Activated naive CD4-positive, alpha-beta T cell (primary cell): Measurements from ENCODE around the gene SLC13A3.

Source experiments
- DNase-seq, 4 experiments: peaks; one replicate each; lab custom pipeline; 2025; lab: John Stamatoyannopoulos, UW

The SLC13A3 gene

GRCh38 chr20:46555370-46555956, 95.8 kb downstream of the SLC13A3 start:
- no peak for DNase-seq

DNA sequence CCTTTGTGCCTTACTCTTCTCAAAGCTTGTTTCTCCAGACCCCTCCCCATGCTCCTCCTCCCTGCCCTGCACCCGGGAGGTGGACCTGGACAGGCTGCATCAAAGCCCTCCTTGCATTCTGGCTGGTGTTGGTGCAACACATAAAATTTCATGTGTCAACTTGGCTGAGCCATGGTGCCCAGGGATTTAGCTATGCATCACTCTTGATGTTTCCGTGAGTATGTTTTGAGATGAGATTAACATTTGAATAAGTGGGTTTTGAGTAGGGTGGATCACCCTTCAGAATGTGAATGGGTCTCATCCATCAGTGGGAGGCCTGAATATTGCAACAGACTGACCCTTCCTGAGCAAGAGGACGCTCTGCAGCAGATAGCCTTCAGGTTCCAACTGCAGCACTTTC, 96.4 kb downstream of the SLC13A3 start:
- DNase-seq = no peak

DNA sequence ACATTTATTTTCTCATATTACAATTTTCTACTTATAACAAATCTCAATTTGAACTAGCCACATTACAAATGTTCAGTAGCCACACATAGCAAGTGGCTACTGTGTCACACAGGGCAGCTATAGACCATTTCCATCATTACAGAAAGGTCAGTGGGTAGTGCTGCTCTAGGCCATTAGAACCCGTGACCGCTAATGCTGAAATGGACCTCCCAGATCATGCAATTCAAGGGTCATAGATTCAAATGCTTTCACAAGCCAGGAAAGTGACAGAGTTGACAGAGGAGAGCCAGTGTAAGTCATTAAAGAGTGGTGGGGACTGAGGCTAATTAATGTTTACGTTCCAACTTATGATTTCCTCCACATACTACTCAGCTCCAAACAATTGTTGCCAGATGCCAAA, 97.3 kb downstream of the SLC13A3 start:
- no peak for DNase-seq

- DNase-seq = no peak
Measured at GRCh38 chr20:46552460-46553420, 98.5 kb downstream of the SLC13A3 start.

- DNase-seq = no peak
Measured at GRCh38 chr20:46551522-46552381, 99.5 kb downstream of the SLC13A3 start.

DNA sequence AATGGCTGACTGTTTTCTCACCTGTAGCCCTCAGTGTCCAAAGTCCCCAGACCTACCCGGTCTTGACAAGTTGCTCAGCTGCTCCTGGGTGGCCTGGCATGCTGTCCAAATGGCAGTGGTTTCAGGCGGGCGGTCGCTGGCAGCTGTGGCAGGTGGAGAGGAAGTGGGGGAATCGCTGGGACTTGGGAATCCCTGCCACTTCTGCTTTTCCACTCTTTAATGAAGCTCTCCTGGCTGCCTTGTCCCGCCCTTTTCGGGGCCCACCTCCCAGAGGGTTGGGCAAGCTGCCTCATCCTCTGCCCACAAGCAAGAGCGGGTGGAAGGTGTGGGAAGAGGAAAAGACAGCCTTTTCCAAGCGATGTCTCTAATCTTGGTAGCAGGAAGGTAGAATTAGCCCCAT, 100.8 kb downstream of the SLC13A3 start, which contains the start of gene OCSTAMP:
TSS of gene OCSTAMP (minus strand) at position 194 of the 400 bp plus-strand sequence. CDS start at position 100, 94 bp downstream.
- no peak for DNase-seq

- DNase-seq = no peak
Measured at GRCh38 chr20:46549188-46549972, 101.9 kb downstream of the SLC13A3 start.

DNA sequence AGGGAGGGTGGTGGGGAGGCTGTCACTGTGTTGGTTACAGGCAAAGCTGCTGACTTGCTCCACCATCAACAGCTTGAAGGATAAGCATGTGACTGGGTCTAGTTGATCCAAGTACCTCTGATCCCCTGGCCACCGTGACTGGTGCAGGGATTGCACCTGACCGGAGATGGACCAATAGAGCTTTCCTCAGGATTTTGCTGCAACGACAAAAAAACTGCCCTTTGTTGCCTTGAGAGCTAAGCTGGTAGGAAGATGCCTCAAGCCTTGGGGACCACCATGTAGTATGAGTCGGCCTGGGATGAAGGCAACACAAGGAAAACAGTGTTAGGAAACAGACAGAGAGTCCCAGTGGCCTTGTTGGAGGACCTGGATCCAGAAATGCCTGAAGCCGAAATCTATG, 102.6 kb downstream of the SLC13A3 start:
- DNase-seq = no peak

GRCh38 chr20:46547995-46548394, 103.3 kb downstream of the SLC13A3 start:
- no peak for DNase-seq

GRCh38 chr20:46546936-46547335, 104.3 kb downstream of the SLC13A3 start:
- no peak for DNase-seq

DNA sequence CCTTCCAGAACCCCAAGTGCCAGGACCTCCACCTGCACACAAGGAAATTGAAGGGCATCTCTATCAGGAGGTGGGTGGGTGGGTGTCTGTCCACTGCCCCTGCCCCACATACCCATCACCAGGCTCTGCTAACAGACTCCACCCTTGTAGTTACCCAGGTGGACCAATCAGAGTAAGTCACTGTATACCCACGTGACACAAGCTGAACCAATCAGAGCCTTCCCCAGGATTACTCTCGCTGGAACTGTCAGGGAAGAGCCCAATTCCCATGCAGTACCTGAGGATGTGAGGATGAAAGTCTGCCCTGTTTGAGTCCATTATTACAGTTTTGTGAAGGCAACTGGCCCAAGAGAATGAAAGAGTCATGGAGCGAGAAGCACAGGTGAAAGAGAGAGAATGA, 105.0 kb downstream of the SLC13A3 start:
- no peak for DNase-seq

DNA sequence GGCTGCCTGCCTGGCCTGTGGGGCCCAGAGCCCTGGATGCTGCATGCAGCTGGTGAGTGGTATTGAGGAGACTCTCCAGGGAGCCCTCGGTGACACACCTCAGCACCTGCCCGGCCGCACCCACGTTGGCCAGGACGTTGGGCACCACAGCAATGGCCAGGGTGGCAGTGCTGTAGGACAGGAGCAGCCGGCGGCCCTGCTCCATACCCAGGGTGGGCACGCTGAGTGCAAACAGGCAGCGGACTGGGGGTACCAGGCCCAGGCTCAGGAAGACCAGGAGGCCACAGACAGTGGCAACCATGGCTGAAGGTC, 105.5 kb downstream of the SLC13A3 start:
- no peak for DNase-seq

DNA sequence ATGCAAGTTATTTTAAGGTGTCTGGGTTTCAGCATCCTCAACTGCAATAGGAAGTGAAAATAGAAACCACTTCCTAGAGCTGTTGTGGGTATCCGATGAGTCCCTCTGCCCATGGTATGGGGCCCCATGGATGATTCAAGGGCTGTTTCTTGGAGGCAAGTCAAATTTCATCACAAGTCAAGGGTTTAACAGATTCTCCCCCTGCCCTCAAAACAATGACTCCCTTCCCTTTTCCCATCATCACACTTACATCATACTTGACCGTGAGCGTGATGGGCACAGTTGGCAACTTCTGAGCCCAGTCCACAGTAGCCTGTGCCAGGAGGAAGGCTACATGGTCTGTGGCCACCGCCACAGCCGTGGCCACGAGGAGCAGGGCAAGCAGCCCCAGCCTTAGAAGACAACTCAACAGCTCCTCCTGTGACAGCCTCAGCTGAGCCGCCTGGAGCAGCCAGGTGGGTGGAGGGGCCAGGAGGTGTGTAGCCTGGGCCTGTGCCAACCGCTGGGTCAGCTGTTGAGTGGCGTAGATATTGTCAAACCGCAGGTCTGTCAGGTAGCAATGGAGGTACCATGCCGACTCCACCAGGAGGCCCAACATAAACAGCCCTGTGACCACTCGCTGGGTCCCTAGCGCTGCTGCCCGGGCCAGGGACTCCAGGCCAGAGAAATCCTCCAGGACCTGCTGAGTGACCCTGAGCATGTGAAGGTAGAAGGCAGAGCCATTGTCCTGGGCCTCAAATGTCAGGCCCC, 106.0 kb downstream of the SLC13A3 start:
- no peak for DNase-seq

- DNase-seq = no peak
Measured at GRCh38 chr20:46544576-46544975, 106.7 kb downstream of the SLC13A3 start.

GRCh38 chr20:46543959-46544358, 107.3 kb downstream of the SLC13A3 start:
- DNase-seq = no peak

- DNase-seq = no peak
Measured at GRCh38 chr20:46543033-46543432, 108.2 kb downstream of the SLC13A3 start.

DNA sequence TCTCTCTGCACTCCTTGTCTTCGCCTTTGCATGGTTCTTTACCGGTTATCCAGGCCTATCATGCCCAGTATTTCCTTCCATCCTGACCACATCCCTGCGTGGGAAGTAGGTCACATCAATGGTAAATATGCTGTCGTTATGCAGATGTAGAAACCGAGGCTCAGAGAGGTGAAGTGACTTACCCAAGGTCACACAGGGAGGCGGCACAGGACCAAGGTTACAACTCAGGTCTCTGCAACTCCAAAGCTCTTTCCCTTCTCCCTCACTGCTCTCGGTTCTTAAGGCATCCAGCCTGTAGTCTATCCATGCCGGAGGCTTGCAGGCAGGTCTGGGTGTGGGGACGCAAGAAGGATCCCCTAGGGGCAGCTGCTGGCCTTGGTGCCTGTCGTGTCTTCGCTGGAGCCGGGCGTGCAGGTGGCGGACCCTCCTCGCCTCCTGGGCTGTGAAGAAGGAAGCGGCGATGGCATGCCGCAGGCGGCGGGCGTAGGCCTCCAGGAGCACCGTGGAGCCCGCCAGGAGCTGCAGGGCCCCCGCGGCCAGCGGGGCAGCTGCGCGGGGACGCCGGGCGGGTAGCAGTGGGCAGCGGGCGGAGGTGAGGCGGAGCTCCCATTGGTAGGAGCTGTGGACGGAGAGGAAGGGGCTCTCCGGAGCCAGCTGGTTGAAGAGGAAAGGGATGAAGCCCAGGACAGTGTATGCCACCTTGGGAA, 109.9 kb downstream of the SLC13A3 start:
- no peak for DNase-seq

DNA sequence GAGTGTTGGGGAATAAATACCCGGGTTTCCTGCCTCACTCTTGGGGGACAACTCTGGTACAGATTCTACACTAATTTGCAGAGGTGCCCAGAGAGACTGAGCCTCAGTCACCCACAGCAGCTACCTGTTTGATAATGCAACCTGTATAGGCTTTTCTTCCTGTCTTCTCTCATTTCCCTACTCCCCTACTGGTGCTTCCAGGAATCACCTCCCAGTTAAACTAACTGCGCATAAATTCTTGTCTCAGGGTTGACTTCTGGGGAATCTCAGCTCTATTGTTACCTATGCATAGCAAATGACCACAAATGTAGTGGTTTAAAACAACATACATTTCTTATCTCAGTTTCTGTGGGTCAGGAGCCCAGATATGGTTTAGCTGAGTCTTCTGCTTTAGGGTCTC, 112.1 kb downstream of the SLC13A3 start:
- no peak for DNase-seq

DNA sequence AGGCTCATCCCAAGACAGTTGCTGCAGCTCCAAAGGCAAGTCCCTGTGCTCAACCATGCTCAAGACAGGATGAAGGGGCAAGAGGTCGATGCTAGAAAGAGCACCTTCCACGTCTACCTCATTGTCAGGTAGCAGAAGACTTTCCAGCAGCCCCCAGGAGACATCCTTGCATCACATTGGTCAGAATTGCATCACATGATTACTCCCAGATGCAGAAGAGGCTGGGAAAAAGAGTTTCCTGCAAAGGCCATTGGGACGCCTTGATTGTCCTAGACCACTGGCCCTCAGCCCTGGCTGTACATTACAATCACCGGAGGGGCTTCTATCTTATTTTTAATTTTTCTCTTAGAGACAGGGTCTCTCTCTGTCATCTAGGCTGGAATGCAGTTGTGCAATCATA, 120.6 kb downstream of the SLC13A3 start:
- DNase-seq = no peak

DNA sequence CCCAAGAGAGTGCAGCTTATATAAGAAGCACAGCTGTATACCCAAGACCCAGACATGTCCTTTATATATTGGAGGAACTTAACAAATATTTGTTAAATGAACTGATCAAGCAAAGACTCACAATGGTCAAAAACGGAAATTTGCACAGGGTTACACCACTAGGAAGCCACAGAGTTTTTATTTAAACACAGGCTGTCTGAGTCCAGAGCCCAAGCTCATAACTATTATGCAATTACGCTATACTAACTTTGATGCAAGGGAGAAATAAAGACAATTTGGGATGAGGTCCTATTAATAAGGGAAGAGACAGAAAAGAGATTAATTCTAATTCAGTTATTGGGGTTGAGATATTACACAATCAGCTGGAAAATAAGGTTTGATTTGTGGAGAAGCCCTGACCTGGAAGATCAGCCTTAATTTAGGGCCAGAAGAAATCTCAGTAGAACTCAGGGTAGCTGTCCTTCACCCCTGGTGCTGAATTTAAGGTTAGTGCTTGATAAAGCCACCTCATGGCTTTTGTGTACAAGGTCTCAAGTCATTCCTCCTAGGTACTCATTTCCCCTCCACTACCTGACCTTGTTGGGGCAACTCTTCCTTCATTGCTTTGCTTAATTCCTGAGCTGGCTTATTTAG, 127.4 kb downstream of the SLC13A3 start:
- no peak for DNase-seq
